Erythroblast (primary cell): Measurements from ENCODE around the gene NR2C2.

Source experiments
- GATA1 ChIP-seq: IDR thresholded peaks from 2 replicates; pipeline ENCODE4 v1.6.1; 2011; ENCODE audit warnings: low read depth, mild to moderate bottlenecking, control low read depth, low read length, moderate library complexity
- POLR2A ChIP-seq: IDR thresholded peaks from 2 replicates; pipeline ENCODE4 v1.6.1; 2011; ENCODE audit warnings: mild to moderate bottlenecking, low read length

GRCh38 chr3:15096046-15096445 lies 148.7 kb downstream of the NR2C2 start:
- TF ChIP-seq POLR2A: no peak
- no peak for TF ChIP-seq GATA1
